HepG2 (cell line): ENCODE data around the gene TRIP6. TPM values are rescaled to one million over a fixed set of nuclear protein-coding genes. Genes with fewer than 3 reads are reported as not detected.

Experiments
- BRD4 ChIP-seq: sonication (generic); formaldehyde crosslinking; IDR thresholded peaks from 2 replicates; pipeline ENCODE4 v1.4.0; 2020; ENCODE audit warnings: missing genetic modification reagents
- CREB1 ChIP-seq, 2 experiments: fragments of 450-650 bp in 1 of 2; IDR thresholded peaks; 2 replicates each; pipeline ENCODE4 v1.6.1; 2016 to 2017; ENCODE audit warnings: control low read depth in 1 of 2, mild to moderate bottlenecking in 1 of 2, missing compliant biosample characterization in 1 of 2, missing genetic modification characterization in 1 of 2
- EEA1 ChIP-seq: sonication (generic); formaldehyde crosslinking; IDR thresholded peaks from 2 replicates; pipeline ENCODE4 v1.5.1; 2020; ENCODE audit warnings: mild to moderate bottlenecking, missing genetic modification reagents, borderline replicate concordance
- MAFG ChIP-seq: sonication (generic); formaldehyde crosslinking; IDR thresholded peaks from 2 replicates; pipeline ENCODE4 v1.5.1; 2020; ENCODE audit warnings: mild to moderate bottlenecking, missing genetic modification reagents
- POLR2AphosphoS5 ChIP-seq: IDR thresholded peaks from 2 replicates; pipeline ENCODE4 v1.6.1; 2012; ENCODE audit warnings: low read depth, low read length
- RBM39 ChIP-seq: fragments of 200-400 bp; formaldehyde crosslinking; IDR thresholded peaks from one replicate; pipeline ENCODE4 v1.6.1; 2018; ENCODE audit warnings: antibody characterized with exemption, mild to moderate bottlenecking, low read depth, low read length; ENCODE audit not compliant: poor library complexity, severe bottlenecking
- TRIM24 ChIP-seq: sonication (generic); formaldehyde crosslinking; IDR thresholded peaks from 2 replicates; pipeline ENCODE4 v1.8.0; 2022; ENCODE audit warnings: mild to moderate bottlenecking, missing genetic modification reagents
- ZNF3 ChIP-seq: IDR thresholded peaks from 2 replicates; pipeline ENCODE4 v1.7.0; 2017; ENCODE audit warnings: inconsistent platforms
- ZSCAN22 ChIP-seq: sonication (generic); formaldehyde crosslinking; IDR thresholded peaks from 2 replicates; pipeline ENCODE4 v1.4.0; 2020; ENCODE audit warnings: mild to moderate bottlenecking, missing genetic modification reagents
- polyA plus RNA-seq, 8 experiments: library from polyadenylated mRNA; depleted of rRNA in 3 of 8; stranded (reverse) in 7 of 8; unstranded in 1 of 8; fragments of >200 nt; fragmentation: Illumina TruSeq in 4 of 8; extraction: Trizol in 4 of 8; gene quantifications; 2 replicates each; pipeline versions ENCODE4 v1.2.1 to v1.2.3, GENCODE V29; 2011 to 2016; ENCODE audit warnings: low read depth in 4 of 8, missing spikeins in 1 of 8, mixed read lengths in 1 of 8; ENCODE audit not compliant: insufficient read depth in 1 of 8
- total RNA-seq, 5 experiments: library from RNA; depleted of rRNA; stranded (reverse); fragments of >200 nt; fragmentation: Illumina TruSeq; extraction: Trizol; gene quantifications; 2 replicates each; pipeline ENCODE4 v1.2.3, GENCODE V29; 2016; ENCODE audit warnings: low read depth in 1 of 5
- TF ChIP-seq, protein P1 (sequence below): sonication (generic); formaldehyde crosslinking; conservative IDR thresholded peaks from 2 replicates; pipeline ENCODE4 v1.8.0; 2022; ENCODE audit warnings: low read depth, missing genetic modification reagents
- TF ChIP-seq, protein P2 (sequence below): sonication (generic); formaldehyde crosslinking; conservative IDR thresholded peaks from 2 replicates; pipeline ENCODE4 v1.5.0; 2020; ENCODE audit warnings: missing genetic modification reagents
- TF ChIP-seq, protein P3 (sequence below): fragments of 450-650 bp; IDR thresholded peaks from 2 replicates; pipeline ENCODE4 v1.6.1; 2016
- TF ChIP-seq, protein P4 (sequence below): sonication (generic); formaldehyde crosslinking; IDR thresholded peaks from 2 replicates; pipeline ENCODE4 v1.4.0; 2020; ENCODE audit warnings: missing genetic modification reagents
- TF ChIP-seq, protein P5 (sequence below): sonication (generic); formaldehyde crosslinking; IDR thresholded peaks from 2 replicates; pipeline ENCODE4 v1.4.0; 2020; ENCODE audit warnings: mild to moderate bottlenecking, missing genetic modification reagents, borderline replicate concordance

The TRIP6 gene
- total and polyA plus RNA-seq, 2 of the 13 experiments (the other 11 are each of a cell fraction or from before 2014, with no cell fraction given), result 0.34 to 0.38 TPM

DNA sequence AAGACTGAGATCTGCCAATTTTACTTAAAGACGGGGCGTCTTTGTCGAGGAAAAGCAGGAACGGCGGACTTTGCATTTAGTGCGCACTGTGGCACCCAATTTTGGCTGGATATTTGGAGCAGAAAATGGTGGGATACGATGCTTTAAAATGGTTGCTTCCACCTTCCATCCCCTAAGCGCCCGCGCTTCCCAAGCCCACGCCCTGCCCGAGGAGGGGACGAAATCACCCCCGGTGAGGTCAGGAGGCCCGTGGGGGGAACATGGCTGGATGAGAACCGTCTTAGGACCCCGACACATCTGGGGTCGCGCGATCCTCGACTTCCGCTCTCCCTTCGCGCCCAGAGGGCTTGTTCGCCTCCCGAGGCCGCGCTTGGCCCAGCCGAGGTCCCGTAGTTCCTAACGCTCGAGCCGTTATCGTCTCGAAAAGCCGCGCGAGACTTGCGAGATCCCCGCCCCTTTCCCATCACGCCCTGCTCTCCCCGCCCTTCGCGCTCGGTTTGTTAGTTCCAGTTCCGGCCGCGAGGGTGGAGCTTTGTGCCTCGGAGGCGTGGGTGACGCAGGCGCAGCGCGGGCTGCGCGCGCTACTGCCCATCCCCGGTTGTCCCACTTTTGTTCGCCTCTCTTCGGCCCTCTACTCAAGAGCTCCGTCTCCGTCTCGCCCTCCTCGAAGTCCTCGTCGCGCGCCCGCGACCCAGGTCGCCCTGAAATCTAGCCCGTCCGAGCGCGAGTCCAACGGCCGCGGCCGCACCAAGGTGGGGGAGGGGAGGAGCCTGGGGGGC is 7.6 kb downstream of the TRIP6 start, which contains the start of gene SRRT (continued):
- no peak for TF ChIP-seq MAFG (CRISPR knock-in tag)
- TF ChIP-seq EEA1 (CRISPR knock-in tag), result peak; percentile 46; the same call in 1 of the 2 replicates
- no peak for TF ChIP-seq TRIM24 (CRISPR knock-in tag)
- TF ChIP-seq, protein P1, sequence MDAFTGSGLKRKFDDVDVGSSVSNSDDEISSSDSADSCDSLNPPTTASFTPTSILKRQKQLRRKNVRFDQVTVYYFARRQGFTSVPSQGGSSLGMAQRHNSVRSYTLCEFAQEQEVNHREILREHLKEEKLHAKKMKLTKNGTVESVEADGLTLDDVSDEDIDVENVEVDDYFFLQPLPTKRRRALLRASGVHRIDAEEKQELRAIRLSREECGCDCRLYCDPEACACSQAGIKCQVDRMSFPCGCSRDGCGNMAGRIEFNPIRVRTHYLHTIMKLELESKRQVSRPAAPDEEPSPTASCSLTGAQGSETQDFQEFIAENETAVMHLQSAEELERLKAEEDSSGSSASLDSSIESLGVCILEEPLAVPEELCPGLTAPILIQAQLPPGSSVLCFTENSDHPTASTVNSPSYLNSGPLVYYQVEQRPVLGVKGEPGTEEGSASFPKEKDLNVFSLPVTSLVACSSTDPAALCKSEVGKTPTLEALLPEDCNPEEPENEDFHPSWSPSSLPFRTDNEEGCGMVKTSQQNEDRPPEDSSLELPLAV, result 0 out of 2 replicates have a peak, but pooled peaks have one; percentile 60
- TF ChIP-seq ZNF3 (CRISPR knock-in tag), result no peak
- TF ChIP-seq RBM39, result peak; percentile 90
- TF ChIP-seq, protein P2, sequence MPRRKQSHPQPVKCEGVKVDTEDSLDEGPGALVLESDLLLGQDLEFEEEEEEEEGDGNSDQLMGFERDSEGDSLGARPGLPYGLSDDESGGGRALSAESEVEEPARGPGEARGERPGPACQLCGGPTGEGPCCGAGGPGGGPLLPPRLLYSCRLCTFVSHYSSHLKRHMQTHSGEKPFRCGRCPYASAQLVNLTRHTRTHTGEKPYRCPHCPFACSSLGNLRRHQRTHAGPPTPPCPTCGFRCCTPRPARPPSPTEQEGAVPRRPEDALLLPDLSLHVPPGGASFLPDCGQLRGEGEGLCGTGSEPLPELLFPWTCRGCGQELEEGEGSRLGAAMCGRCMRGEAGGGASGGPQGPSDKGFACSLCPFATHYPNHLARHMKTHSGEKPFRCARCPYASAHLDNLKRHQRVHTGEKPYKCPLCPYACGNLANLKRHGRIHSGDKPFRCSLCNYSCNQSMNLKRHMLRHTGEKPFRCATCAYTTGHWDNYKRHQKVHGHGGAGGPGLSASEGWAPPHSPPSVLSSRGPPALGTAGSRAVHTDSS (CRISPR knock-in tag), result no peak
- TF ChIP-seq, protein P3, sequence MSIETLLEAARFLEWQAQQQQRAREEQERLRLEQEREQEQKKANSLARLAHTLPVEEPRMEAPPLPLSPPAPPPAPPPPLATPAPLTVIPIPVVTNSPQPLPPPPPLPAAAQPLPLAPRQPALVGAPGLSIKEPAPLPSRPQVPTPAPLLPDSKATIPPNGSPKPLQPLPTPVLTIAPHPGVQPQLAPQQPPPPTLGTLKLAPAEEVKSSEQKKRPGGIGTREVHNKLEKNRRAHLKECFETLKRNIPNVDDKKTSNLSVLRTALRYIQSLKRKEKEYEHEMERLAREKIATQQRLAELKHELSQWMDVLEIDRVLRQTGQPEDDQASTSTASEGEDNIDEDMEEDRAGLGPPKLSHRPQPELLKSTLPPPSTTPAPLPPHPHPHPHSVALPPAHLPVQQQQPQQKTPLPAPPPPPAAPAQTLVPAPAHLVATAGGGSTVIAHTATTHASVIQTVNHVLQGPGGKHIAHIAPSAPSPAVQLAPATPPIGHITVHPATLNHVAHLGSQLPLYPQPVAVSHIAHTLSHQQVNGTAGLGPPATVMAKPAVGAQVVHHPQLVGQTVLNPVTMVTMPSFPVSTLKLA, result no peak
- 0 out of 2 replicates have a peak, but pooled peaks have one; percentile 15 for TF ChIP-seq ZSCAN22
- peak; percentile 91 for TF ChIP-seq POLR2AphosphoS5
- TF ChIP-seq, protein P4, sequence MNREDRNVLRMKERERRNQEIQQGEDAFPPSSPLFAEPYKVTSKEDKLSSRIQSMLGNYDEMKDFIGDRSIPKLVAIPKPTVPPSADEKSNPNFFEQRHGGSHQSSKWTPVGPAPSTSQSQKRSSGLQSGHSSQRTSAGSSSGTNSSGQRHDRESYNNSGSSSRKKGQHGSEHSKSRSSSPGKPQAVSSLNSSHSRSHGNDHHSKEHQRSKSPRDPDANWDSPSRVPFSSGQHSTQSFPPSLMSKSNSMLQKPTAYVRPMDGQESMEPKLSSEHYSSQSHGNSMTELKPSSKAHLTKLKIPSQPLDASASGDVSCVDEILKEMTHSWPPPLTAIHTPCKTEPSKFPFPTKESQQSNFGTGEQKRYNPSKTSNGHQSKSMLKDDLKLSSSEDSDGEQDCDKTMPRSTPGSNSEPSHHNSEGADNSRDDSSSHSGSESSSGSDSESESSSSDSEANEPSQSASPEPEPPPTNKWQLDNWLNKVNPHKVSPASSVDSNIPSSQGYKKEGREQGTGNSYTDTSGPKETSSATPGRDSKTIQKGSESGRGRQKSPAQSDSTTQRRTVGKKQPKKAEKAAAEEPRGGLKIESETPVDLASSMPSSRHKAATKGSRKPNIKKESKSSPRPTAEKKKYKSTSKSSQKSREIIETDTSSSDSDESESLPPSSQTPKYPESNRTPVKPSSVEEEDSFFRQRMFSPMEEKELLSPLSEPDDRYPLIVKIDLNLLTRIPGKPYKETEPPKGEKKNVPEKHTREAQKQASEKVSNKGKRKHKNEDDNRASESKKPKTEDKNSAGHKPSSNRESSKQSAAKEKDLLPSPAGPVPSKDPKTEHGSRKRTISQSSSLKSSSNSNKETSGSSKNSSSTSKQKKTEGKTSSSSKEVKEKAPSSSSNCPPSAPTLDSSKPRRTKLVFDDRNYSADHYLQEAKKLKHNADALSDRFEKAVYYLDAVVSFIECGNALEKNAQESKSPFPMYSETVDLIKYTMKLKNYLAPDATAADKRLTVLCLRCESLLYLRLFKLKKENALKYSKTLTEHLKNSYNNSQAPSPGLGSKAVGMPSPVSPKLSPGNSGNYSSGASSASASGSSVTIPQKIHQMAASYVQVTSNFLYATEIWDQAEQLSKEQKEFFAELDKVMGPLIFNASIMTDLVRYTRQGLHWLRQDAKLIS (CRISPR knock-in tag), result 0 out of 2 replicates have a peak, but pooled peaks have one; percentile 6
- peak; percentile 65 for TF ChIP-seq CREB1 (IDR thresholded peaks at IDR 0.05)
- TF ChIP-seq CREB1 (CRISPR knock-in tag; IDR thresholded peaks at IDR 0.05), result peak; percentile 85
- peak; percentile 69; the same call in 1 of the 2 replicates for TF ChIP-seq BRD4 (CRISPR knock-in tag)
- TF ChIP-seq, protein P5, sequence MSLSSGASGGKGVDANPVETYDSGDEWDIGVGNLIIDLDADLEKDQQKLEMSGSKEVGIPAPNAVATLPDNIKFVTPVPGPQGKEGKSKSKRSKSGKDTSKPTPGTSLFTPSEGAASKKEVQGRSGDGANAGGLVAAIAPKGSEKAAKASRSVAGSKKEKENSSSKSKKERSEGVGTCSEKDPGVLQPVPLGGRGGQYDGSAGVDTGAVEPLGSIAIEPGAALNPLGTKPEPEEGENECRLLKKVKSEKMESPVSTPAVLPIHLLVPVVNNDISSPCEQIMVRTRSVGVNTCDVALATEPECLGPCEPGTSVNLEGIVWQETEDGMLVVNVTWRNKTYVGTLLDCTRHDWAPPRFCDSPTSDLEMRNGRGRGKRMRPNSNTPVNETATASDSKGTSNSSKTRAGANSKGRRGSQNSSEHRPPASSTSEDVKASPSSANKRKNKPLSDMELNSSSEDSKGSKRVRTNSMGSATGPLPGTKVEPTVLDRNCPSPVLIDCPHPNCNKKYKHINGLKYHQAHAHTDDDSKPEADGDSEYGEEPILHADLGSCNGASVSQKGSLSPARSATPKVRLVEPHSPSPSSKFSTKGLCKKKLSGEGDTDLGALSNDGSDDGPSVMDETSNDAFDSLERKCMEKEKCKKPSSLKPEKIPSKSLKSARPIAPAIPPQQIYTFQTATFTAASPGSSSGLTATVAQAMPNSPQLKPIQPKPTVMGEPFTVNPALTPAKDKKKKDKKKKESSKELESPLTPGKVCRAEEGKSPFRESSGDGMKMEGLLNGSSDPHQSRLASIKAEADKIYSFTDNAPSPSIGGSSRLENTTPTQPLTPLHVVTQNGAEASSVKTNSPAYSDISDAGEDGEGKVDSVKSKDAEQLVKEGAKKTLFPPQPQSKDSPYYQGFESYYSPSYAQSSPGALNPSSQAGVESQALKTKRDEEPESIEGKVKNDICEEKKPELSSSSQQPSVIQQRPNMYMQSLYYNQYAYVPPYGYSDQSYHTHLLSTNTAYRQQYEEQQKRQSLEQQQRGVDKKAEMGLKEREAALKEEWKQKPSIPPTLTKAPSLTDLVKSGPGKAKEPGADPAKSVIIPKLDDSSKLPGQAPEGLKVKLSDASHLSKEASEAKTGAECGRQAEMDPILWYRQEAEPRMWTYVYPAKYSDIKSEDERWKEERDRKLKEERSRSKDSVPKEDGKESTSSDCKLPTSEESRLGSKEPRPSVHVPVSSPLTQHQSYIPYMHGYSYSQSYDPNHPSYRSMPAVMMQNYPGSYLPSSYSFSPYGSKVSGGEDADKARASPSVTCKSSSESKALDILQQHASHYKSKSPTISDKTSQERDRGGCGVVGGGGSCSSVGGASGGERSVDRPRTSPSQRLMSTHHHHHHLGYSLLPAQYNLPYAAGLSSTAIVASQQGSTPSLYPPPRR (CRISPR knock-in tag), result peak; percentile 70
